Fibroblast of mammary gland (primary cell): ENCODE measurements around the gene NHLH1.

Source experiments
- DNase-seq: peaks from one replicate; pipeline ENCODE4 v3.0.0-alpha.2; 2010; ENCODE audit warnings: low read depth
- H3K4me3 ChIP-seq: 2 replicates; pipeline ENCODE4 v1.5.1; 2011; ENCODE audit warnings: low read depth, mild to moderate bottlenecking, low read length, moderate library complexity; ENCODE audit not compliant: control insufficient read depth
- CTCF ChIP-seq: conservative IDR thresholded peaks from 2 replicates; pipeline ENCODE4 v1.5.1; 2011; ENCODE audit warnings: low read depth, low read length, inconsistent platforms; ENCODE audit not compliant: control insufficient read depth, insufficient read depth

The NHLH1 gene

GRCh38 chr1:160332516-160332915 lies 34.4 kb upstream of the NHLH1 start:
- no peak for TF ChIP-seq CTCF
- DNase-seq, result no peak
- H3K4me3 ChIP-seq, result no peak overlapping the region

- DNase-seq, result peak; percentile 7
- TF ChIP-seq CTCF, result no peak
- no peak overlapping the region for H3K4me3 ChIP-seq
These were observed 28.3 kb upstream of the NHLH1 start for GRCh38 chr1:160338580-160338979.

GRCh38 chr1:160340146-160340545 lies 26.7 kb upstream of the NHLH1 start:
- no peak for DNase-seq
- TF ChIP-seq CTCF, result no peak
- no peak overlapping the region for H3K4me3 ChIP-seq

GRCh38 chr1:160340866-160341265 lies 26.0 kb upstream of the NHLH1 start:
- H3K4me3 ChIP-seq, result peak overlapping the region; percentile 22
- peak; percentile 12 for DNase-seq
- TF ChIP-seq CTCF, result no peak

GRCh38 chr1:160342526-160342925 lies 24.3 kb upstream of the NHLH1 start:
- H3K4me3 ChIP-seq, result peak overlapping the region; percentile 89
- TF ChIP-seq CTCF, result no peak
- DNase-seq, result peak; percentile 15

GRCh38 chr1:160342953-160343869 lies 23.7 kb upstream of the NHLH1 start, which contains the start of the genes COPA and NCSTN:
Gene COPA (minus strand): TSS chr1:160343250. CDS start chr1:160343170, 80 bp downstream.
Gene NCSTN (plus strand): TSS chr1:160343383. CDS start chr1:160343397, 14 bp downstream.
- H3K4me3 ChIP-seq, result peak within 1 kb of the TSS; percentile 89
- peak; percentile 97 for DNase-seq
- TF ChIP-seq CTCF, result no peak
